Effector memory CD4-positive, alpha-beta T cell (primary cell): ENCODE results near the gene GRAMD2B.
"Not testable (repeated sequence)": the region's sequence is repeated elsewhere in the genome, so short reads cannot be mapped to it uniquely, and the experiment has no call there.

Experiments
- DNase-seq, 3 donors: peaks; one replicate each; pipeline ENCODE4 v3.0.0-alpha.2; 2020
- H3K27ac ChIP-seq: 2 replicates; pipeline ENCODE4 v1.7.0; 2013; ENCODE audit warnings: mild to moderate bottlenecking, low read length, moderate library complexity; ENCODE audit not compliant: insufficient read depth, poor library complexity, severe bottlenecking
- H3K27me3 ChIP-seq: replicated peaks from 2 replicates; pipeline ENCODE4 v1.7.0; 2013; ENCODE audit warnings: mild to moderate bottlenecking, low read length; ENCODE audit not compliant: insufficient read depth, control insufficient read depth, poor library complexity, severe bottlenecking
- H3K36me3 ChIP-seq: 2 replicates; pipeline ENCODE4 v1.7.0; 2013; ENCODE audit warnings: mild to moderate bottlenecking, low read length, moderate library complexity; ENCODE audit not compliant: control insufficient read depth, insufficient read depth
- H3K4me1 ChIP-seq: 2 replicates; pipeline ENCODE4 v1.7.0; 2013; ENCODE audit warnings: low read length, mild to moderate bottlenecking; ENCODE audit not compliant: control insufficient read depth, insufficient read depth, poor library complexity, severe bottlenecking
- H3K4me3 ChIP-seq: 2 replicates; pipeline ENCODE4 v1.7.0; 2013; ENCODE audit warnings: low read length, low read depth, mild to moderate bottlenecking; ENCODE audit not compliant: insufficient read depth, poor library complexity, severe bottlenecking
- H3K9me3 ChIP-seq: 2 replicates; pipeline ENCODE4 v1.7.0; 2013; ENCODE audit warnings: mild to moderate bottlenecking, low read length, moderate library complexity; ENCODE audit not compliant: control insufficient read depth

Gene GRAMD2B

GRCh38 chr5:126470529-126470928, 47.3 kb downstream of the GRAMD2B start:
- not testable (repeated sequence) for H3K4me3 ChIP-seq, H3K4me1 ChIP-seq, H3K27ac ChIP-seq, H3K36me3 ChIP-seq, H3K9me3 ChIP-seq, DNase-seq, H3K27me3 ChIP-seq

- H3K36me3 ChIP-seq: no peaks in the 10 kb centered on the region
- no peak overlapping the region for H3K4me3 ChIP-seq
- DNase-seq: no peak
- no peaks in the 10 kb centered on the region for H3K27me3 ChIP-seq
- no peaks in the 10 kb centered on the region for H3K4me1 ChIP-seq
- H3K9me3 ChIP-seq: no peaks in the 10 kb centered on the region
- H3K27ac ChIP-seq: no peak overlapping the region
These were observed 48.0 kb downstream of the GRAMD2B start for GRCh38 chr5:126471247-126471646.

- H3K27me3 ChIP-seq: no peaks in the 10 kb centered on the region
- no peak overlapping the region for H3K27ac ChIP-seq
- no peak for DNase-seq
- no peaks in the 10 kb centered on the region for H3K36me3 ChIP-seq
- no peaks in the 10 kb centered on the region for H3K9me3 ChIP-seq
- no peaks in the 10 kb centered on the region for H3K4me1 ChIP-seq
- H3K4me3 ChIP-seq: no peak overlapping the region
These were observed 48.8 kb downstream of the GRAMD2B start for GRCh38 chr5:126471875-126472537.

GRCh38 chr5:126472538-126472889, 49.3 kb downstream of the GRAMD2B start:
- Histone ChIP-seq H3K27me3 (no peaks in the 10 kb centered on the region), H3K4me1 (no peaks in the 10 kb centered on the region), H3K36me3 (no peaks in the 10 kb centered on the region), H3K27ac (no peak overlapping the region), H3K4me3 (no peak overlapping the region), H3K9me3 (no peaks in the 10 kb centered on the region)
- no peak for DNase-seq

- DNase-seq: no peak
- Histone ChIP-seq H3K27ac (no peak overlapping the region), H3K4me1 (no peaks in the 10 kb centered on the region)
These were observed 54.3 kb downstream of the GRAMD2B start for GRCh38 chr5:126477294-126478117.

GRCh38 chr5:126479810-126480209, 56.6 kb downstream of the GRAMD2B start:
- Histone ChIP-seq H3K4me3 (no peak overlapping the region), H3K27me3 (no peaks in the 10 kb centered on the region), H3K9me3 (no peaks in the 10 kb centered on the region), H3K36me3 (peaks cover 7% of the 10 kb centered on the region), H3K27ac (no peak overlapping the region), H3K4me1 (no peaks in the 10 kb centered on the region)
- DNase-seq: no peak

More at GRCh38 chr5:126477294-126478117, 54.3 kb downstream of the GRAMD2B start:
- Histone ChIP-seq H3K9me3 (no peaks in the 10 kb centered on the region), H3K4me3 (no peak overlapping the region), H3K36me3 (peaks cover 7% of the 10 kb centered on the region), H3K27me3 (no peaks in the 10 kb centered on the region)

GRCh38 chr5:126480824-126481223, 57.6 kb downstream of the GRAMD2B start:
- H3K4me1 ChIP-seq: no peaks in the 10 kb centered on the region
- no peak for DNase-seq
- no peaks in the 10 kb centered on the region for H3K9me3 ChIP-seq
- H3K27me3 ChIP-seq: no peaks in the 10 kb centered on the region
- no peak overlapping the region for H3K27ac ChIP-seq
- peaks cover 12% of the 10 kb centered on the region for H3K36me3 ChIP-seq
- no peak overlapping the region for H3K4me3 ChIP-seq

GRCh38 chr5:126481243-126481642, 58.0 kb downstream of the GRAMD2B start:
- H3K27ac ChIP-seq: no peak overlapping the region
- no peaks in the 10 kb centered on the region for H3K27me3 ChIP-seq
- H3K36me3 ChIP-seq: peaks cover 15% of the 10 kb centered on the region
- no peak for DNase-seq
- H3K4me1 ChIP-seq: no peaks in the 10 kb centered on the region
- no peak overlapping the region for H3K4me3 ChIP-seq
- H3K9me3 ChIP-seq: no peaks in the 10 kb centered on the region

GRCh38 chr5:126482591-126482990, 59.4 kb downstream of the GRAMD2B start:
- Histone ChIP-seq H3K27ac (no peak overlapping the region), H3K4me1 (no peaks in the 10 kb centered on the region), H3K27me3 (no peaks in the 10 kb centered on the region), H3K4me3 (no peak overlapping the region), H3K36me3 (peaks cover 24% of the 10 kb centered on the region), H3K9me3 (no peaks in the 10 kb centered on the region)
- DNase-seq: no peak

GRCh38 chr5:126483156-126483555, 59.9 kb downstream of the GRAMD2B start:
- DNase-seq: no peak

More at GRCh38 chr5:126483156-126483555, 59.9 kb downstream of the GRAMD2B start:
- no peak overlapping the region for H3K27ac ChIP-seq
- no peak overlapping the region for H3K4me3 ChIP-seq
- no peaks in the 10 kb centered on the region for H3K4me1 ChIP-seq
- no peaks in the 10 kb centered on the region for H3K9me3 ChIP-seq
- peaks cover 24% of the 10 kb centered on the region for H3K36me3 ChIP-seq
- no peaks in the 10 kb centered on the region for H3K27me3 ChIP-seq
